Spinal cord (tissue), 10 donors: Measurements from ENCODE around the gene CCDC71. TPM values are rescaled to one million over a fixed set of nuclear protein-coding genes. Genes with fewer than 3 reads are reported as not detected.
A peak's percentile ranks its signal among the peaks of the same experiment; 100 is the strongest.

Experiments used
- DNase-seq, 6 donors: peaks; one replicate each; pipeline versions ENCODE4 v3.0.0 to v3.0.0-alpha.2; 2013 to 2015; ENCODE audit warnings: low spot score in 6 of 6, low read depth in 4 of 6
- H3K27ac ChIP-seq: one replicate; pipeline ENCODE4 v1.5.1; 2013; ENCODE audit warnings: low read depth, low read length, control low read depth
- H3K27me3 ChIP-seq: one replicate; pipeline ENCODE4 v1.6.1; 2013; ENCODE audit warnings: low read length; ENCODE audit not compliant: control insufficient read depth, insufficient read depth
- H3K36me3 ChIP-seq: one replicate; pipeline ENCODE4 v1.6.1; 2013; ENCODE audit warnings: low read length; ENCODE audit not compliant: control insufficient read depth, insufficient read depth
- H3K4me1 ChIP-seq: one replicate; pipeline ENCODE4 v1.6.1; 2013; ENCODE audit warnings: low read length; ENCODE audit not compliant: control insufficient read depth, insufficient read depth
- H3K4me3 ChIP-seq: one replicate; pipeline ENCODE4 v1.5.1; 2013; ENCODE audit warnings: low read depth, low read length, control low read depth
- H3K9me3 ChIP-seq: one replicate; pipeline ENCODE4 v1.6.1; 2013; ENCODE audit warnings: low read length; ENCODE audit not compliant: control insufficient read depth, insufficient read depth
- WGBS: methylation state at CpG from one replicate; pipeline ENCODE4 v1.1.5; 2013; ENCODE audit warnings: missing lambda C conversion rate; ENCODE audit not compliant: insufficient coverage; 5-methylcytosine and 5-hydroxymethylcytosine counted together
- polyA plus RNA-seq, 2 donors: library from polyadenylated mRNA; unstranded; fragments of 120-200 nt; gene quantifications; one replicate each; pipeline ENCODE4 v1.2.1, GENCODE V29; 2013; ENCODE audit not compliant: insufficient read length in 2 of 2
- total RNA-seq, 2 donors: library from RNA; depleted of rRNA in 1 of 2; stranded (reverse); fragments of 120-200 nt in 1 of 2; fragments of >200 nt in 1 of 2; gene quantifications; one replicate each; pipeline versions ENCODE4 v1.2.3 to v1.2.4, GENCODE V29; 2013 to 2014
- donor health status: healthy.

Gene CCDC71
- total and polyA plus RNA-seq, 4 donors: 9.7 to 23.1 (median 18.6) TPM

GRCh38 chr3:49183873-49184272 lies 17.7 kb upstream of the CCDC71 start:
- H3K27ac ChIP-seq: no peak overlapping the region
- WGBS: no CpG with 5 or more reads among the region's 1 CpG

GRCh38 chr3:49182682-49183081 lies 16.6 kb upstream of the CCDC71 start:
- WGBS: 90% methylated on average over 19 of the region's 24 CpGs
- Histone ChIP-seq H3K27me3 (no peaks in the 10 kb centered on the region), H3K4me1 (no peaks in the 10 kb centered on the region), H3K27ac (no peak overlapping the region), H3K9me3 (no peaks in the 10 kb centered on the region), H3K4me3 (no peak overlapping the region), H3K36me3 (peaks cover 3% of the 10 kb centered on the region)
- DNase-seq: no peak

More at GRCh38 chr3:49183873-49184272, 17.7 kb upstream of the CCDC71 start:
- Histone ChIP-seq H3K9me3 (no peaks in the 10 kb centered on the region), H3K27me3 (no peaks in the 10 kb centered on the region), H3K36me3 (no peaks in the 10 kb centered on the region), H3K4me3 (no peak overlapping the region), H3K4me1 (no peaks in the 10 kb centered on the region)
- DNase-seq: no peak

- H3K4me3 ChIP-seq: no peak overlapping the region
- H3K27me3 ChIP-seq: no peaks in the 10 kb centered on the region
- no peak overlapping the region for H3K27ac ChIP-seq
- 63% methylated on average over 2 of the region's 6 CpGs for WGBS
- no peaks in the 10 kb centered on the region for H3K4me1 ChIP-seq
- H3K36me3 ChIP-seq: peaks cover 15% of the 10 kb centered on the region
- no peak for DNase-seq
- H3K9me3 ChIP-seq: no peaks in the 10 kb centered on the region
These were observed 15.2 kb upstream of the CCDC71 start for GRCh38 chr3:49181351-49181750.

DNA sequence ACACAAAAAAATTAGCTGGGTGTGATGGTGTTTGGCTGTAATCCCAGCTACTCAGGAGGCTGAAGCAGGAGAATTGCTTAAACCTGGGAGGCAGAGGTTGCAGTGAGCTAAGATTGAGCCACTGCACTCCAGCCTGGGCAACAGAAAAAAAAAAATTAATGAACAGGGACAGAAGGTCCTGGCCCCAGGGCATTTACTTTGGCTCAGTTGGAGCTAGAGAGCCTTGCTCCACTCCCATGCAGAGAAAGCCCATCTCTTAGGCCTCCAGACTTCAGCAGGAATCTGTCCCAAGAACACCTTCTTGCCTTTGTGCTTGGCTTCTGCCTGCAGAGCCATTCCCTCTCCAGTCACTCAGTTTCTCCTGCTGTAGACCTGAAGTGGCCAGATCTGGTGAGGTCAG lies 14.0 kb upstream of the CCDC71 start:
- peaks cover 27% of the 10 kb centered on the region for H3K36me3 ChIP-seq
- no peak for DNase-seq
- H3K27ac ChIP-seq: no peak overlapping the region
- H3K27me3 ChIP-seq: no peaks in the 10 kb centered on the region
- no peak overlapping the region for H3K4me3 ChIP-seq
- no peaks in the 10 kb centered on the region for H3K9me3 ChIP-seq
- H3K4me1 ChIP-seq: peaks cover 9% of the 10 kb centered on the region

DNA sequence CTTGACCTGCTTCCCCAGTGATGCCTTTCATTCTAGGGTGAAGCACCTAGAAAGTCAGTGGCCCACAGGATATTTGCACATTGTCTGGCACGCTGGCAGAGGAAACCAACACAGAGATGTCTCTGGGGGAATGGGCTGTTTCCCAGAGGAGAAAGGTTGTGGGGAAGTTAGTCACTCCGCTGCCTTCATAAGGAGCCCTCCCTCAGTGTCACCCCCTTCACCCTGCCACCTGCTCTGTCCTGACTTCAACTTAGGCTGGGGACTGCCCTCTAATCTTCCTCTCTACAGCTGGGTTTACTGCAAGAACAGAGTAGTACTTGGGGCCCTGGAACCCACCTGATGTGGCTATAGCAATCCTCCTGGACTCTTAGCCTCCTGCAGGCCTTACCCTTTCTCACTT lies 10.9 kb upstream of the CCDC71 start:
- whole genome bisulfite sequencing: no CpG with 5 or more reads among the region's 2 CpGs
- no peak for DNase-seq
- Histone ChIP-seq H3K4me1 (peaks cover 39% of the 10 kb centered on the region), H3K36me3 (peaks cover 44% of the 10 kb centered on the region), H3K4me3 (no peak overlapping the region), H3K27ac (no peak overlapping the region), H3K27me3 (no peaks in the 10 kb centered on the region), H3K9me3 (no peaks in the 10 kb centered on the region)

GRCh38 chr3:49175530-49175929 lies 9.4 kb upstream of the CCDC71 start:
- no peak for DNase-seq
- H3K27me3 ChIP-seq: no peaks in the 10 kb centered on the region
- peaks cover 44% of the 10 kb centered on the region for H3K36me3 ChIP-seq
- H3K9me3 ChIP-seq: no peaks in the 10 kb centered on the region
- WGBS: 75% methylated on average over 5 of the region's 8 CpGs
- H3K4me1 ChIP-seq: peaks cover 54% of the 10 kb centered on the region
- H3K4me3 ChIP-seq: no peak overlapping the region
- no peak overlapping the region for H3K27ac ChIP-seq

DNA sequence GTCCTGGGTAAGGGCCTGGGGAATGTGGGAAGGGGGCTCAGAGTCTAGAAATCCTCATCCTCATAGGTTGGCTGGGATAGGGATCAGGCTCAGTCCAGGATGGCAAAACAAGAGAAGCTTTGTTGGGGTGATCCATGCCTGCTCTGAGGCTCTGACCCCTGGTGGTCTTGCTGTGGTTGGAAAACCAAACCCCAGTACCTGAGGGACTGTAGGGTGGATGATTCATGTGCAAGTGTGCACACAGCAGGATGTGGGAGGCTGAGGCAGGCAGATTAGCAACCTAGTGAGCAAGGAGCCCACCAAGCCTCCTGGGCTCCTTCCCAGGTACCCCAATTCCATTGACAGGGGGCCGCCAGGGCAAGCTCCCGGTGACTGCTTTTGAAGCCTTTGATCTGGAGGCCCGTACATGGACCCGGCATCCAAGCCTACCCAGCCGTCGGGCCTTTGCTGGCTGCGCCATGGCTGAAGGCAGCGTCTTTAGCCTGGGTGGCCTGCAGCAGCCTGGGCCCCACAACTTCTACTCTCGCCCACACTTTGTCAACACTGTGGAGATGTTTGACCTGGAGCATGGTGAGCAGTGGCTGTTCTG lies 8.4 kb upstream of the CCDC71 start:
- peak overlapping the region; percentile 15 for H3K27ac ChIP-seq
- H3K4me3 ChIP-seq: no peak overlapping the region
- no peaks in the 10 kb centered on the region for H3K27me3 ChIP-seq
- peaks cover 58% of the 10 kb centered on the region for H3K4me1 ChIP-seq
- H3K9me3 ChIP-seq: no peaks in the 10 kb centered on the region
- DNase-seq: no peak
- H3K36me3 ChIP-seq: peaks cover 44% of the 10 kb centered on the region
- WGBS: 83% methylated on average over 9 of the region's 9 CpGs

- peak overlapping the region; percentile 63 for H3K27ac ChIP-seq
- 3% methylated on average over 2 of the region's 4 CpGs for WGBS
- peaks cover 58% of the 10 kb centered on the region for H3K4me1 ChIP-seq
- H3K4me3 ChIP-seq: peak overlapping the region; percentile 16
- peak in 1 of 6 donors; percentile 67 for DNase-seq
- H3K36me3 ChIP-seq: peaks cover 44% of the 10 kb centered on the region
- H3K9me3 ChIP-seq: no peaks in the 10 kb centered on the region
- H3K27me3 ChIP-seq: no peaks in the 10 kb centered on the region
These were observed 7.7 kb upstream of the CCDC71 start for GRCh38 chr3:49173792-49174170.

DNA sequence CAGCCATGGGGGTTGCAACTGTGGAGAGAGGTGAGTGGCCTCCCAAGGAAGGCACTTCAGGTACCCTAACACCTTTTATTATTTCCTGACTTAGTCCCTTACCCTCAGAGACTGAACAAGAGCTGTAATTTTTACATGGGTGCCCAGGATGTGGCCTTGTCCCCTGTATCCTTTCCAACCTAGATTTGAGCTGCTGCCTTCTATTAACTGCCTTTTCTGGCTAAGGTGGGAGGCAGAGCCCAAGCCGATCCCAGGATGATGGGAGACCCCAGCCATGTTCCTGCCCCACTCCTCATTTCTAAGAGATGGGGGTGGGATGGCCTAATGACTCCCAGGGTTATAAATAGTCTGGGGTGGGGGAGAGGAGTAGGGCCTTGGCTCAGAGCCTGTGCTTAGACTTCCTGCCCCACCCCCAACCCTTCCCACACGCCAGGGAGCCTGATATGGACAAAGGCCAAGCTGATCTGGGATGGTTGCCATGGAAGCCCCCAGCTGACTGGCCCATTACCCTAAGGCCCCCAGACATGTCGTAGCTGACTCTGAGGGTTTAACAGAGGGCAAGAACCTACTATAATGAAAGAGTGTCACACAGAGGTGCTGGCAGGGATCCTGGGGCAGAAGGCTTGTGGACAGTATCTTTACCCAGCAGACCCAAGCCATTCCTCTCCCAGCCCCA lies 7.1 kb upstream of the CCDC71 start:
- peak overlapping the region; percentile 63 for H3K27ac ChIP-seq

GRCh38 chr3:49172551-49173041 lies 6.5 kb upstream of the CCDC71 start:
- 44% methylated on average over 7 of the region's 7 CpGs for WGBS
- Histone ChIP-seq H3K4me3 (peak overlapping the region; percentile 80), H3K36me3 (peaks cover 40% of the 10 kb centered on the region), H3K9me3 (no peaks in the 10 kb centered on the region), H3K4me1 (peaks cover 58% of the 10 kb centered on the region), H3K27me3 (no peaks in the 10 kb centered on the region), H3K27ac (peak overlapping the region; percentile 61)
- DNase-seq: no peak

More for the DNA sequence above, 7.1 kb upstream of the CCDC71 start:
- Histone ChIP-seq H3K36me3 (peaks cover 44% of the 10 kb centered on the region), H3K4me1 (peaks cover 58% of the 10 kb centered on the region), H3K9me3 (no peaks in the 10 kb centered on the region), H3K27me3 (no peaks in the 10 kb centered on the region), H3K4me3 (peak overlapping the region; percentile 80)
- WGBS: 17% methylated on average over 1 of the region's 3 CpGs
- peak in 4 of 6 donors; percentile 35 to 88 (median 66) for DNase-seq
